HG02571 (cell line): ENCODE measurements around the gene CFAP99.
"Not testable (repeated sequence)": the region's sequence is repeated elsewhere in the genome, so short reads cannot be mapped to it uniquely, and the experiment has no call there.

Experiments used
- ATAC-seq: cut with Tn5 transposase; IDR thresholded peaks from one replicate; pipeline ENCODE4 v1.9.1; 2021; ENCODE audit warnings: mild to moderate bottlenecking, moderate library complexity; ENCODE audit not compliant: unreplicated experiment

CFAP99 gene

DNA sequence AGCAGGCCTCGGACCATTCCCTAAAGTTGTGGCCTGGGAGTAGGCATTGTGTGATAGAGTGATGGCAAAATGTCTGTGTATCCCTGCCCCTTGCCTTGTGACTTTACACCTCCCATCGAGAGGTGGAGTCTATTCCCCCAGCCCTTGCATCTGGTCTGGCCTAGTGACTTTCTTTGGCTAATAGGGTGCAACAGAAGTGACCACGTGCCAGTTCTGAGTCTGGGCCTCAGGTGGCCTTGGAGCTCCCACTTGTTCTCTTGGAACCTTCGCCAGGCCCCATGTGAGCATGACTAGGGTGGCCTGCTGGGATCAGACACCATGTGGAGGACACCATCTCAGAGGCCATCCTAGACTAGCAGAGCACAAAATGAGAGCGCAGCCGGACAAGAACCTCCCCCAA, 46.3 kb downstream of the CFAP99 start:
- ATAC-seq = no peak

- ATAC-seq = not testable (repeated sequence)
Observed at GRCh38 chr4:2465544-2465943, 46.8 kb downstream of the CFAP99 start.

GRCh38 chr4:2468456-2469191, 49.9 kb downstream of the CFAP99 start, which contains the start of gene RNF4:
Gene RNF4, plus strand, starts transcription at chr4:2469106. Its CDS starts 21,388 bp downstream, at chr4:2490494.
- ATAC-seq = peak; percentile 69

GRCh38 chr4:2469192-2469984, 50.6 kb downstream of the CFAP99 start:
- ATAC-seq = peak; percentile 41

- no peak for ATAC-seq
Observed at GRCh38 chr4:2470791-2471190, 52.0 kb downstream of the CFAP99 start.

DNA sequence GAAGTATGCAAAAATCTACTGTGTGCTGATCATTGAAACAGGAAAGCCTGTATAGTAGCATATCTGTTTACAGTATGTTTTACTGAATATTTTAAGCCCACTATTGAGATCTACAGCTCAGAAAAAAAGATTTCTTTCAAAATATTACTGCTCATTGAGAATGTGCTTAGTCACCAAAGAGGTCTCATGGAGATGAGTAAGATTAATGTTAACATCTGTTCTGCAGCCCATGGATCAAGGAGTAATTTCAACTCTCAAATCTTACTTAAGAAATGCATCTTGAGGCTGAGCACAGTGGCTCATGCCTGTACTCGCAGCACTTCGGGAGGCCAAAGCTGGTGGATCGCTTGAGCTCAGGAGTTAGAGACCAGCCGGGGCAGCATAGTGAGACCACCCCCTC, 53.4 kb downstream of the CFAP99 start:
- no peak for ATAC-seq

GRCh38 chr4:2478229-2478628, 59.5 kb downstream of the CFAP99 start:
- no peak for ATAC-seq

DNA sequence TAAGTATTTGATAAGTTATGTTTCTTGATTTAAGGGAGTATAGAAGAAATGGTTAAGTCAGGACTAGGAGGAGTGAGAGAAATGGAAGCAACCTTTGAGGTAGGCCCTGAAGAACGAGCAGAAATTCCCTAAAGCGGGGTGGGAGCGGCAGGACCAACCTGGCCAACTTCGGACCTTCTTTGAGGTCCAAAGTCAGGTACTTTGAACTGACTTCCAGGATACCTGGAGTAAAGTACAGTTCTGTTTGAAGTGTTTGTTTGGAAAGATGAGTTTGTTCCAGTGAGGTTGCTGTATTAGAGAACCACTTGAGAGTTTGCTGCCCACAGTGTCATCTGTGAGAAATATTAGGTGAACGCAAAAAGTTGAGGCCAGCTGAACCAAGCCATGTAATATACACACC, 61.9 kb downstream of the CFAP99 start:
- no peak for ATAC-seq

DNA sequence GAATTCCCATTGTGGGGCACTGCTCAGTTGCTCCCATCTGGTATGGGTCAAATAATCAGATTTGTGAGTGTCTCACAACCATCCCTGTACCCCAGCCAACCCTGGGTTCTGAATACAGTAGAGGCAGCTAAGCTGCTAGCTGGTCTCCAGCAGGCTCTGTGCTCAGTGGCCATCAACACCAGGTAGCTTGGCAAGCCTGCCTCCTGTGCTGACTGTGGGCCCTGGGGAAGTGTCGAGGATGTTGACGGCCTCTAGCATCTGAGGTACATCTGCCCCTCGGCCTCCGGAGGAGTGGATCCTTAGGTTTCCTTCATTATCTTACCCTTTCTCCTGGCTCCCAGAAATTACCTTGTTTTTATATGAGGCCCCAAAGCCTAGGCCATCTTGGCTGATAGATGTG, 63.4 kb downstream of the CFAP99 start:
- no peak for ATAC-seq

DNA sequence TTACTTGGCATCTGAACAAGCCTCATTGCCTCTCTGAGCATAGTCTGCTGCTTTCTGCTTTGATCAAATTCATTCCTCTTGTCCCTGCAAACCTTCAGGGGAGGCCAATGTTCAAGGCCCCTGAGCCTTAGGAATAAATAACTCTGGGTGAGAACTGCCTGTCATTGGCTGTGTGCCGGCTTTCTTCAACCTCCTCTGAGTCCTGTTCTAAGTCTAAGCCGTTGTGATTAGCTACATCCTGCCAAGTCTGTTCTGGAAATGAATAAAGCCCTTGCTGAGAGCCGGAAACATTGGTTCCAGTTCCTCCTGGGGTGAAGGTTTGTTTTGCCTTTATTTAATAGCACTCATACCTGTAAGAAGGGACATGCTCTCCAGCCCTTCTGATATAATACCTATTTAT, 63.9 kb downstream of the CFAP99 start:
- no peak for ATAC-seq

DNA sequence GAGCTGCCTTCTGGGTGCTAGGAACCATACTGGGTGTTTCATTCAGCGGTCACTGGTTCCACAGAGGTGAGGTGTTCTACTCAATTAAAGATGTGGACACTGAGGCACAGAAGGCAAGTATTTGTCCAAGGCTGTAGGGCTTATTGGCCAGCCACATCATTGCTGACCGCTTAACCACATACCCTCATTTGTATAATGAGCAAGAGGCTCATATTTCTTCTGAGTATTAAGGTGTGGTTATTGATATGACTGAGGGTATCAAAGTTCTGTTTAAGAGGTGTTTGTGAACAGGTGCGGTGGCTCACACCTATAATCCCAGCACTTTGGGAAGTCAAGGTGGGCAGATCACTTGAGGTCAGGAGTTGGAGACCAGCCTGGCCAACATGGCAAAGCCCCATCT, 64.5 kb downstream of the CFAP99 start:
- ATAC-seq = no peak

GRCh38 chr4:2484185-2484584, 65.4 kb downstream of the CFAP99 start:
- no peak for ATAC-seq

- peak; percentile 60 for ATAC-seq
Observed at GRCh38 chr4:2484993-2485392, 66.2 kb downstream of the CFAP99 start.

DNA sequence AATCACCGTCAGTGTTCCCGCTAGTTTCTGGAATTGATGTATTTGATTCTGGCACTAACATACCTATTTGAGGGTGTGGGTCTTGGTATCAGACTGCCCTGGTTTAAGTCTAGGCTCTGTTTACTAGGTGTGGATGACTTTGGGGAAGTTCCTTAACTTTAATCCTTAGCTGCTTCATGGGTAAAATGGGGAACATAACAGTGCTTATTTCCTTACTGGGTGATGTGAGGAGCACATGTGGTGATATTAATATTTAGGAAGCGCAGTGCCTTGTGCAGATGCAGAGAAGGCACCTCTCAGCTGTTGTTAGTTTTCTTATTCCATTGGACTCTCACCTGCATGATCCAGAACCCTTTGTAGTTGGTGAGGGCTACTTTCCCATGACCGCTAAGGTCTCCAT, 67.2 kb downstream of the CFAP99 start:
- no peak for ATAC-seq

DNA sequence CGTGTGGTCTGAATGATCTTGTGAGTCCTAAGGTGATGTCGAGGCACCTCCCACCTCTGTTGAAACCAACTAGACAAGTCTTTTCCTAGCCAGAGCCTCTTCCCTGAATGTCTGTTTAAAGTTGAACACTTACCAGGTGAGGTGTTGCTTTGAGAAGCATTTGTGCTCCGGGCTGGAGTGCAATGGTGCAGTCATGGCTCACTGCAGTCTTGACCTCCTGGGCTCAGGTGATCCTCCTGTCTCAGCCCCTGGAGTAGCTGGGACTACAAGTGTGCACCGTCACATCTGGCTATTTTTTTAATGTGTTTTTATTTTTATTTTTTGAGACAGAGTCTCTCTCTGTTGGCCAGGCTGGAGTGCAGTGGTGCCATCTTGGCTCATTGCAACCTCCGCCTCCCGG, 68.2 kb downstream of the CFAP99 start:
- no peak for ATAC-seq

- peak; percentile 61 for ATAC-seq
Observed at GRCh38 chr4:2487632-2488031, 68.9 kb downstream of the CFAP99 start.

DNA sequence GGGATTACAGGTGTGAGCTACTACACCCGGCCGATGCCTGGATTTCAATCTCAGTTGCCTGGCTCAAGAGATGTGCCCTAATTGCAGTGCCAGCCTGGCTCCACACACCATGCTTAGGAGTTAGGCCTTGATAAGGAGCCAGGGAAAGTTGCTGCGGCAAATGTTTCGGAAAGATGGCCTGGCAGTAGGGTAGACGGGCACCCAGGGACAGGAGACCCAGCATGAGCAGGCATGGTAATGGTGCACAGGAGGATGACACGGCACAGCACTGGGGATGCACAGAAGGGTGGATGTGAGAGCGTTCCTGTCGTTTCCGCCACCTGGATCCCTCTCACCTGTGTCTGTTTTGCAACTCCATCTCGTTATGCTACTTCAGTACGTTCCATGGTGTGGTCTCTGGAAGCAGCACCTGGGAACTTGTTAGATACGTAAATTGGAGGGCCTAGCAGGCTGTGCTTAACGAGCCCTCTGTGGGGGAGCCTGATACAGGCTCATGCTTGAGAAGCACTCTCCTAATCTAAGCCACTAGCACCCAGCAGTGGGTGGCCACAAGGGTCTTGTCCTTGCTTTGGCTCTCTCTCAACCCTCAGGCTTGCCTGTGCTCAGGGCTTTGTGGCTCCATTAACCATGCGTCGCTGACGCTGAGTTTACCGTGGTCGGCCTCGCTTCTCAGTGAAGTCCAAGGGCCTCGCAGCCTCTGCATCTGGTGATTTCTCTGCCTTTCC, 70.5 kb downstream of the CFAP99 start:
- no peak for ATAC-seq

GRCh38 chr4:2489841-2490552, 71.2 kb downstream of the CFAP99 start:
- no peak for ATAC-seq

DNA sequence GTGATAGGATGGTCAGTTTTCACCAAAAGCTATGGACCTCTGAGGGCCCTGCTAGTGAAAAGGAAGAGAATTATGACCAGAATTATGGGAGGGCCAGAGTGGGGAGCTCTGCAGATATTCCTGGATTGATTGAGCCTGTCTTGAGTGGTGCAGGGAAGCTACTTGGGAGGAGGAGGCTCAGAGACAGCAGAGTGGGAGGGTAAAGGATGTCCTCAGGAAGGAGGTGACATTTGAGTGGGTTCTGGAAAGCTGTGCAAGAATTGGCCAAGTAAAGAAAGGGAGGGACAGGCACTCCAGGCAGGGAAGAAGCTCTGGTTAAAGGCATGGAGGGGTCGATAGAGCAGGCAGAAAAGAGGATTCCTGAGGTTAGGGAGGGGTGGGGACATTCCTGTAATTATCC, 74.2 kb downstream of the CFAP99 start:
- no peak for ATAC-seq

GRCh38 chr4:2494992-2495391, 76.2 kb downstream of the CFAP99 start:
- ATAC-seq = no peak

- ATAC-seq = no peak
Observed at GRCh38 chr4:2497324-2497723, 78.6 kb downstream of the CFAP99 start.
